Hypothalamus (tissue), 51 donors: ENCODE results near the gene NAT10.

Experiments
- DNase-seq, 51 donors: peaks; one replicate each; lab custom pipeline; 2025; lab: John Stamatoyannopoulos, UW

Gene NAT10

GRCh38 chr11:34104680-34105078, 750 bp upstream of the NAT10 start:
- DNase-seq = no peak

DNA sequence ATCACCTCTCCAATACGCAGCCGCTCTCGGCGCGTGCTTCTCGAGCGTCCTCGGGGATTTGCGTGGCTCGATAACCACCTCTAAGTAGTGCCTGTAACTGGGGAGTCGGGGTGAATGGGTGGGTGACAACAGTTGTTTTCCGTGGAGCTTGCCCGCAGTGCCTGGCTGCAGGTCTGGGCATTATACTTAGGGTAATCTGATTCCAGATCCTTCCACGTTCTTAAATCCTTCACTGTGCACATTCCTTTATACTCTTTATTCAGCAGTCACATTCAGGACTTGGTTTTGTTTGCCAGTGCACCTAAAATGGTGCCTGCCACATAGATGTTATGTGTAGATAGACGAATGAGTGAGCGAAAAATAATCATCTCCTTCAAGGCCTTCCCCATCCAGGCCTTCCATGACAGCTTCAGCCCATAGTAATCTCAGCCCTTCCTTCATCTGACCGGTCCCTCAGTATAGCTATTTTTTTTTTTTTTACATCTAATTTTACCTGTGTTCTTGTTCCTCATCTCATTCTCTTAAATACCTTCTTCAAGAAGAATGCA, 602 bp downstream of the NAT10 start:
- peak in 4 of 51 donors; percentile 9 to 40 (median 32) for DNase-seq

GRCh38 chr11:34111722-34112270, 6.4 kb downstream of the NAT10 start:
- no peak for DNase-seq

- DNase-seq = no peak
These were observed 8.6 kb downstream of the NAT10 start for GRCh38 chr11:34114014-34114413.

DNA sequence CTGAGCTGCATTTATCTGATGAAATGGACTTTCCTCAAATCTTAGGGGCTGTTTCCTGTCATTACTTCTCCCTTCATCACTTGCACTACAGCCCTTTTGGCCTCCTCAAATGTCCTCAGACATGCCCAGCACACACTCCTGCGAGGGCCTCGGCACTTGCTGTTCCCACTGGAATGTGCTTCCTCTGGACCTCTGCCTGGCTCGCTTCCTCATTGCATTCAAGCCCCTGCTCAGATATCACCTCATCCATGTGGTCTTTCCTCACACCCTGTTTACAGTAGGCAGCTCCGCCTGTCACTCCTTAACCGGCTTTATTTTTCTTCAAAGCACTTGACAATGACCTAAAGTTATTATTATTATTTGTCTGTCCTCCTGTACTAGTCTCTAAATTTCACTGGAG, 9.0 kb downstream of the NAT10 start:
- DNase-seq = no peak

DNA sequence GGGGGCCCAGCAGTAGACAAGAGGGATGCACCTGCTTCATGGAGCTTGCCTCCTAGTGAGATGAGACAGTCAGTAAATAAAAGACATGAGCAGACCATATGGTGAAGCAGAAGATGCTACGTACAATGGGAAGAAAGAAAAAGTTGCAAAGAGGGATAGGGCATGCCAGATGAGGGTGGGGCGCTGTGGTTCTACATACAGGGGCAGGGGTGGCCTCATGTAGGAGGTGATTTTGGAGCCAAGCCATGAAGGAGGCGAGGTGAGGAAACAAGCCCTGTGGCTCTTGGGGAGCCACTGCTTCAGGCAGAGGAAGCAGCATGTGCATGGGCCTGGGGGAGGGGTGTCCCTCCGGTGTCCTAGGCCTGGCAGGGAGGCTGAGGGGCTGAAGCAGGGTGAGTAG, 15.2 kb downstream of the NAT10 start:
- no peak for DNase-seq

DNA sequence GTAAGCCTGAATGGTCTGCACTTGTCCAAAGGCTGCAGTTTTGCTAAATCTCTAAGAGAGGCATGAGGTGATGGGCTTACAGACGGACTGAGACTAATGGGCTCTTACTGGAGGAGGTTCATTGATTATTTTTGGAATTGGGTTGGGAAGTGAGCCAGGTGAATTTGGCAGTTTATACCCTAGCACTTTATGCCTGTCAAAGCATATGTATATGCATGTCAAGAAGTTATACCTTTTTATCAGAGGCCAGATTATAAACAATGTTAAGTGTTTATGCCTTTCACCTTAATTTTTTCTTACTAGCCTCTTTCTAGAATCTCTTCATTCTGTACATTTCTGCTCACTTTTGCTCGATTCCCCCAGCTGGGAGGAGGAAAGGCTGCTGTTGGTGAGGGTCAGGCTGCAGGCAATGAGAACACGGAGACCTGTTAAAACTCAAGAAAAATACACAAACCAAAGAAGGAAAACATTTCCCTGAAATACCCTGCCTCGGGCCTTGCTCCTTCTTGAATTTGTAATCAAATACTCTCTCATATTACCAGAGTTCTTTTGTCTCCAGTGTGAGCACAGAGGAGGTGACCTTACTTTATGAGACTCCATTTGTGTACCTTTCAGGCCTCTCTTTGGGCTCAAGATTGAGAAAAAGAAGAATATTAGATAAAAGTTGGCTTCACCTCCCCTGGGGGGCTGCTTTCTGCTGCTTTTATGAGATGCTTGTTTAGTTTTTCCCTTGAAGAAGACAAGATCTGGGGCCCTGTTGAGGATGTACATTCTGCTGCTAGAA, 19.6 kb downstream of the NAT10 start:
- DNase-seq = no peak

- DNase-seq = no peak
These were observed 21.8 kb downstream of the NAT10 start for GRCh38 chr11:34126959-34127848.

- DNase-seq = no peak
These were observed 23.4 kb downstream of the NAT10 start for GRCh38 chr11:34128824-34129223.

- no peak for DNase-seq
These were observed 27.0 kb downstream of the NAT10 start for GRCh38 chr11:34132261-34132965.

DNA sequence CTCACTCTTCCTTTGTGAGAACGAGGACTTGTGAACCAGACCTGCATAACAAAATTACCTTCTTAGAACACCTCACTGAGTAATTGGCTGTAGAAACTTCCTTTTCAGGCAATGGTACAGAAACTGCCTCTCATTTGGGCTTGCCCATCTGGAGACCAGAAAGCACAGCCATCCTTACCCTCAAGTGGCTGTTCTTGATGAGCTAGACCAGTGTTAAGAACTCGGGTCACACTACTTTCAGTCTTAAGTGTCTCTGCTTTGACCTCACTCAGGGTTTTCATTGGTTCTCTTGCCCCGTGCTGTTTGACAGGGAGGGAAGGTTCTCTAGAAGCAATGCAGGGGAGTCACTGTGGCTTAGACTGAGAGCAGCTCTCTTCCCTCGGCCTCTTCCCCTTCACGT, 29.3 kb downstream of the NAT10 start:
- DNase-seq = no peak

DNA sequence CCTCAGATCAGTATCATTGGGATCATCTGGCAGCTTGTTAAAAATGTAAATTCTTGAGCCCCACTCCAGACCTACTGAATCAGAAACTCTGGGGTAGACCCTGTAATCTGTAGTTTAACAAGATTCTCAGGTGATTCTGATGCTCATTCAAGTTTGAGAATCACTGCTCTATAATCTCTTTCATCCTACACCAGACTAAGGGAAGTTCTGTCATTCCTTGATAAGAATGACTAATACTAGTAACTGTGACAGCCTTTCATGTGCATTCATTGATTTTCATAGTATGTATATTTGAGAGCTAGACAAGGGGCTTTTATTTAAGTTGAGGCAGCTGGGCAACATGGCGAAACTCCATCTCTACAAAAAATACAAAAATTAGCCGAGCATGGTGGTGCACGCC, 30.0 kb downstream of the NAT10 start:
- no peak for DNase-seq

DNA sequence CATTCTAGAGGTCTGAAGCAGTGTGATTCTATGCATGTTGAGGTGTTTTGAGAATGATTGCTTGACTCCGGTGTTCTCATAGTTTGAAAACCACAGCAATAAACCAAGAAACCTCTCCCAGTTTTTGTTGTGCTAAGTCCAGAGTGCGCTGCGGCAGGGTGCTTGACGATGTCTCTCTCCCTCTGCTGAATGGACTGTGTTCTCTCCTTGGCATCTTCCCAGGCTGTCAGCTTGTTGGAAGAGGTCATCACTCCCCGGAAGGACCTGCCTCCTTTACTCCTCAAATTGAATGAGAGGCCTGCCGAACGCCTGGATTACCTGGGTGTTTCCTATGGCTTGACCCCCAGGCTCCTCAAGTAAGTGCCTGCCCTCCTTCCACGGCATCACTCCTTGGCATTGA, 31.0 kb downstream of the NAT10 start:
- no peak for DNase-seq

DNA sequence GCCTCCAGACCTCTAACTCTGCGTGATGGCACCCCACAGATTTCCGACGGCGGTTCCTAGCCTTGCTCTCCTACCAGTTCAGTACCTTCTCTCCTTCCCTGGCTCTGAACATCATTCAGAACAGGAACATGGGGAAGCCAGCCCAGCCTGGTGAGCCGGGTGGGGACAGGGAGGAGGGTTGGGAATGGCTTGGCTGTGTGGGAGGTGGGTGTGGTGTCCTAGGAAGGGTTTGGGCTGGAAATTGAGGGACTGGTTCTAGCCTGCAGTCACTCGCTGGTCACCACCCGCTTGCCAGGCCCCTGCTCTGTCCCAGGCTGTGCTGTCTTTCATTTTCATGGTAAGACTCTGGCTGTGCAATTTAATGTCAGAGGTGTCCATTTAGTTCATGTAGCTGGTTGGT, 33.9 kb downstream of the NAT10 start:
- no peak for DNase-seq

DNA sequence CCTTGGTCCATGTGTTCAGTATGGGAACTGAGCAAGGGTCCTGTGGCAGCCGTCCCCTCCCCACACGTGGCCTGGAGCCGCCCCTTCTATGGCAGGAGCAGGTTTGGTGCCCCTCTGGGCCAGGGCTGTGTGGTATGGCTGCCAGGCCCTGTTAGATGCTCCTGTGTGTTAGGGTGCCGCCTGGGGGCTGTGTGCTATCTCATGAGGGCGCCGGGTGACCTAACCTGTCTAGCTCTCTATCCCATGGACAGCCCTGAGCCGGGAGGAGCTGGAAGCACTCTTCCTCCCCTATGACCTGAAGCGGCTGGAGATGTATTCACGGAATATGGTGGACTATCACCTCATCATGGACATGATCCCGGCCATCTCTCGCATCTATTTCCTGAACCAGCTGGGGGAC, 34.7 kb downstream of the NAT10 start:
- no peak for DNase-seq

DNA sequence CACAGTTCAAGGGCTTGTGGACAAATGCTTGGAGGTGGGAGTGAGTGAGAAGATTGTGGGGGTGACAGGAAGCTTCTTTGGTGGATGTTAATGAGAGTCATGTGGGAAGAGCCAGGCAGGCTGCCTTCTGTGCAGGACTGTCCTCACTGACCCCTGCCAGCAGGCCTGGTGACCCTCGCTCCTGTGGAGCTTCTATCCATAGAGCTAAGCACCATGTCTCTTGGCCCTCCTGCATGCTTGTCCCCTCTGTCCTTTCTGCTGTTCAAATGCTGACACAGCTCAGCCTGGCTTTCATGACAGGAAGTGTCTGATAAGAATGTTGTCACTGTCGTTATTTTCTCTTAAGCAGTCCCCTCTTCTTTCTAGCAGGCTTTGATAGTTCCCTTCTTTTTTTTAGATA, 37.6 kb downstream of the NAT10 start:
- DNase-seq = no peak

GRCh38 chr11:34145073-34145472, 39.6 kb downstream of the NAT10 start:
- DNase-seq = no peak

- no peak for DNase-seq
These were observed 40.5 kb downstream of the NAT10 start for GRCh38 chr11:34145847-34146381.

GRCh38 chr11:34146411-34146810, 41.0 kb downstream of the NAT10 start:
- no peak for DNase-seq

DNA sequence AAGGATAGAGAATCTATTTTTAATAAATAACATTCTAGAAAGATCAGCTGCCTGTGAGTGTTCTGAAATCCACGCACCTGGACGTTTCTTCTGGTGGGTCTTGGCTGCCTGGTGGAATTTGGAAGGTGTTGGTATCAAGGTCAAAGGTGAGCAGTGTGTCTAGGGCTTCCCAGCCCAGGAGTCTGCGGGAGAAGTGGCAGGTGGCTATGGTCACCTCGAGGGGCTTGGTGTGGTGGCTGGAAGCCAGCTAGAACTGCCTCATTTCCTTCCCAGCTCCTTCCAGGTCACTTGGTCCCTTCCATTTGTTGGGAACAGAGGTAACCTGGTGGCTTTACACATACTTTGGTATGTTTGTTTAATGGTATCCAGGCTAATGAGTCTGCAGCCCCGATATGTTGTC, 41.4 kb downstream of the NAT10 start:
- DNase-seq = no peak
